PC-9 (cell line): ENCODE measurements around the gene CIITA.

Experiments
- EZH2 ChIP-seq: fragments of 200-600 bp; sonication (generic); IDR thresholded peaks from 2 replicates; pipeline ENCODE4 v1.8.0; 2017; ENCODE audit warnings: antibody characterized with exemption, low read depth
- TF ChIP-seq, protein P1 (sequence below): fragments of 200-600 bp; sonication (generic); conservative IDR thresholded peaks from 2 replicates; pipeline ENCODE4 v1.6.1; 2017; ENCODE audit warnings: mixed run types, antibody characterized with exemption, mild to moderate bottlenecking, moderate library complexity

GRCh38 chr16:10967986-10968385 lies 91.0 kb downstream of the CIITA start:
- TF ChIP-seq, protein P1, sequence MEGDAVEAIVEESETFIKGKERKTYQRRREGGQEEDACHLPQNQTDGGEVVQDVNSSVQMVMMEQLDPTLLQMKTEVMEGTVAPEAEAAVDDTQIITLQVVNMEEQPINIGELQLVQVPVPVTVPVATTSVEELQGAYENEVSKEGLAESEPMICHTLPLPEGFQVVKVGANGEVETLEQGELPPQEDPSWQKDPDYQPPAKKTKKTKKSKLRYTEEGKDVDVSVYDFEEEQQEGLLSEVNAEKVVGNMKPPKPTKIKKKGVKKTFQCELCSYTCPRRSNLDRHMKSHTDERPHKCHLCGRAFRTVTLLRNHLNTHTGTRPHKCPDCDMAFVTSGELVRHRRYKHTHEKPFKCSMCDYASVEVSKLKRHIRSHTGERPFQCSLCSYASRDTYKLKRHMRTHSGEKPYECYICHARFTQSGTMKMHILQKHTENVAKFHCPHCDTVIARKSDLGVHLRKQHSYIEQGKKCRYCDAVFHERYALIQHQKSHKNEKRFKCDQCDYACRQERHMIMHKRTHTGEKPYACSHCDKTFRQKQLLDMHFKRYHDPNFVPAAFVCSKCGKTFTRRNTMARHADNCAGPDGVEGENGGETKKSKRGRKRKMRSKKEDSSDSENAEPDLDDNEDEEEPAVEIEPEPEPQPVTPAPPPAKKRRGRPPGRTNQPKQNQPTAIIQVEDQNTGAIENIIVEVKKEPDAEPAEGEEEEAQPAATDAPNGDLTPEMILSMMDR: no peak
- no peak for TF ChIP-seq EZH2
